Right lobe of liver (tissue), 4 donors: ENCODE measurements around the gene CS.

Experiments used
- CTCF ChIP-seq, 4 donors: fragments of 200-600 bp in 3 of 4; fragments of 450-650 bp in 1 of 4; IDR thresholded peaks; one replicate each; pipeline versions ENCODE4 v1.5.1 to v1.8.0; 2016 to 2022; ENCODE audit warnings: antibody characterized with exemption in 4 of 4, mild to moderate bottlenecking in 2 of 4
- POLR2A ChIP-seq: fragments of 450-650 bp; IDR thresholded peaks from one replicate; pipeline ENCODE4 v1.6.1; 2017; ENCODE audit warnings: antibody characterized with exemption, mild to moderate bottlenecking
- donor health status: DM: no; HTN: no; CAD: no.
- donor health status: DM: no; HTN: no; CAD: no.
- donor health status: DM: no; HTN: yes; CAD: no.

DNA sequence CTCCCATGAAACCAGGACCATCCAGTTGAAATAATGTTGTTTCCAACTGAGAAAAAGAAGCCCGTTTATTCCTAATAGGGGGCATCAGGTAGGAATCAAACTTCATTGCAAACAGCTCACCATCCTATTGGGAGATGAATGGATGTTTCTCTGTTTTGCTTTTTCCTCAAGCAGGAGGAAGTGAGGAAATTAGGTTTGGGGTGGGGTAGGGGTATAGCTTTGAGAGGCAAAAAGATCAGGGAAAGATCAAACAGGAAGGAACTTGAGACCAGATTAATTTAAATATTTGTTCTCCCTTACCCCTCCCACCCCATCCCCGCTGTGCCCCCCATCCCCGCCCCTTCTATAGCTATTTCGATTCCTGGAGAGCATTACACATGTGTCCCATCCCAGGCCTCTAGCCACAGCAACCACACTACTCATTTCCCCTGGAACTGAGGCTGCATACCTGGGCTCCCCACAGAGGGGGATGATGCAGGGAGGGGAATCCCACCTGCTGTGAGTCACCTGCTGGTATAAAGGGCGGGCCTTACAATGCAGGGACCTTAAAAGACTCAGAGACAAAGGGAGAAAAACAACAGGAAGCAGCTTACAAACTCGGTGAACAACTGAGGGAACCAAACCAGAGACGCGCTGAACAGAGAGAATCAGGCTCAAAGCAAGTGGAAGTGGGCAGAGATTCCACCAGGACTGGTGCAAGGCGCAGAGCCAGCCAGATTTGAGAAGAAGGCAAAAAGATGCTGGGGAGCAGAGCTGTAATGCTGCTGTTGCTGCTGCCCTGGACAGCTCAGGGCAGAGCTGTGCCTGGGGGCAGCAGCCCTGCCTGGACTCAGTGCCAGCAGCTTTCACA, 38.4 kb upstream of the CS start, which contains the start of gene IL23A:
- TF ChIP-seq CTCF (IDR thresholded peaks at IDR 0.05) (no peak), POLR2A (no peak)
